SK-N-SH treated with all-trans-retinoic acid at 6 μM for 48 hours (cell line): Measurements from ENCODE around the gene CHMP6.

ENCODE experiments used
- ARNTL ChIP-seq: fragments of 450-650 bp; formaldehyde crosslinking; IDR thresholded peaks from 2 replicates; pipeline ENCODE4 v1.5.0; 2020; ENCODE audit warnings: low read depth, mild to moderate bottlenecking, moderate library complexity, borderline replicate concordance
- BACH2 ChIP-seq: fragments of 250-450 bp; sonication (Bioruptor Pico); IDR thresholded peaks from 2 replicates; pipeline ENCODE4 v1.9.0; 2021; ENCODE audit warnings: mild to moderate bottlenecking, borderline replicate concordance
- PATZ1 ChIP-seq: fragments of 250-450 bp; sonication (Bioruptor Pico); IDR thresholded peaks from 2 replicates; pipeline ENCODE4 v1.8.0; 2020; ENCODE audit warnings: mild to moderate bottlenecking, moderate library complexity, borderline replicate concordance
- PPARA ChIP-seq: fragments of 250-450 bp; sonication (Bioruptor Pico); IDR thresholded peaks from 2 replicates; pipeline ENCODE4 v1.5.0; 2020; ENCODE audit warnings: mild to moderate bottlenecking, borderline replicate concordance
- RARB ChIP-seq: fragments of 250-450 bp; sonication (Bioruptor Pico); IDR thresholded peaks from 2 replicates; pipeline ENCODE4 v1.8.0; 2021; ENCODE audit warnings: mild to moderate bottlenecking, moderate library complexity
- TF ChIP-seq, protein P1 (sequence below): fragments of 250-450 bp; sonication (Bioruptor Pico); IDR thresholded peaks from 2 replicates; pipeline ENCODE4 v1.5.1; 2020; ENCODE audit warnings: low read depth, mild to moderate bottlenecking, moderate library complexity
- TF ChIP-seq, protein P2 (sequence below): fragments of 250-450 bp; sonication (Bioruptor Pico); IDR thresholded peaks from 2 replicates; pipeline ENCODE4 v1.5.1; 2021; ENCODE audit warnings: mild to moderate bottlenecking, moderate library complexity

GRCh38 chr17:81031566-81032550, 40.2 kb downstream of the CHMP6 start:
- TF ChIP-seq PATZ1 (no peak), ARNTL (no peak), RARB (CRISPR knock-in tag) (no peak), BACH2 (CRISPR knock-in tag) (no peak), PPARA (no peak)
- TF ChIP-seq, protein P1, sequence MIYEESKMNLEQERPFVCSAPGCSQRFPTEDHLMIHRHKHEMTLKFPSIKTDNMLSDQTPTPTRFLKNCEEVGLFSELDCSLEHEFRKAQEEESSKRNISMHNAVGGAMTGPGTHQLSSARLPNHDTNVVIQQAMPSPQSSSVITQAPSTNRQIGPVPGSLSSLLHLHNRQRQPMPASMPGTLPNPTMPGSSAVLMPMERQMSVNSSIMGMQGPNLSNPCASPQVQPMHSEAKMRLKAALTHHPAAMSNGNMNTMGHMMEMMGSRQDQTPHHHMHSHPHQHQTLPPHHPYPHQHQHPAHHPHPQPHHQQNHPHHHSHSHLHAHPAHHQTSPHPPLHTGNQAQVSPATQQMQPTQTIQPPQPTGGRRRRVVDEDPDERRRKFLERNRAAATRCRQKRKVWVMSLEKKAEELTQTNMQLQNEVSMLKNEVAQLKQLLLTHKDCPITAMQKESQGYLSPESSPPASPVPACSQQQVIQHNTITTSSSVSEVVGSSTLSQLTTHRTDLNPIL (CRISPR knock-in tag): no peak
- TF ChIP-seq, protein P2, sequence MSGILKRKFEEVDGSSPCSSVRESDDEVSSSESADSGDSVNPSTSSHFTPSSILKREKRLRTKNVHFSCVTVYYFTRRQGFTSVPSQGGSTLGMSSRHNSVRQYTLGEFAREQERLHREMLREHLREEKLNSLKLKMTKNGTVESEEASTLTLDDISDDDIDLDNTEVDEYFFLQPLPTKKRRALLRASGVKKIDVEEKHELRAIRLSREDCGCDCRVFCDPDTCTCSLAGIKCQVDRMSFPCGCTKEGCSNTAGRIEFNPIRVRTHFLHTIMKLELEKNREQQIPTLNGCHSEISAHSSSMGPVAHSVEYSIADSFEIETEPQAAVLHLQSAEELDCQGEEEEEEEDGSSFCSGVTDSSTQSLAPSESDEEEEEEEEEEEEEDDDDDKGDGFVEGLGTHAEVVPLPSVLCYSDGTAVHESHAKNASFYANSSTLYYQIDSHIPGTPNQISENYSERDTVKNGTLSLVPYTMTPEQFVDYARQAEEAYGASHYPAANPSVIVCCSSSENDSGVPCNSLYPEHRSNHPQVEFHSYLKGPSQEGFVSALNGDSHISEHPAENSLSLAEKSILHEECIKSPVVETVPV (CRISPR knock-in tag): no peak
